Activated T-cell treated with anti-CD3 and anti-CD28 coated beads, Interleukin-2, amount 50 U/mL, for 48 hours (primary cell): Measurements from ENCODE around the gene RUBCNL.
"Not testable (repeated sequence)": the region's sequence is repeated elsewhere in the genome, so short reads cannot be mapped to it uniquely, and the experiment has no call there.

Experiments used
- DNase-seq, 2 experiments: peaks; one replicate each; pipeline ENCODE4 v3.0.0-alpha.2; 2020

RUBCNL gene

DNA sequence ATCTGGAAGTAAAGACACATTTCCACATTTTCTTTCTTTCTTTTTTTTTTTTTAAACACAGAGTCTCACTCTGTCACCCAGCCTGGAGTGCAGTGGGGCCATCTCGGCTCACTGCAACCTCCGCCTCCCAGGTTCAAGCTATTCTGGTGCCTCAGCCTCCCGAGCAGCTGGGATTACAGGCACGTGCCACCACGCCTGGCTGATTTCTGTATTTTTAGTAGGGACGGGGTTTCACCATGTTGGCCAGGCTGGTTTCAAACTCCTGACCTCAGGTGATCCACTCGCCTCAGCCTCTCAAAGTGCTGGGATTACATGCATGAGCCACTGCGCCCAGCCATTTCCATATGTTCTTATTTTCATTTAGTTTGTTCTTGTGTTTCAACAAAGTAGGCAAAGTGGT, 14.1 kb downstream of the RUBCNL start:
- DNase-seq: not testable (repeated sequence)

- DNase-seq: no peak
Observed at GRCh38 chr13:46372071-46372470, 15.0 kb downstream of the RUBCNL start.

- DNase-seq: no peak
Observed at GRCh38 chr13:46369506-46370277, 17.4 kb downstream of the RUBCNL start.

- DNase-seq: no peak
Observed at GRCh38 chr13:46367617-46368327, 19.3 kb downstream of the RUBCNL start.

DNA sequence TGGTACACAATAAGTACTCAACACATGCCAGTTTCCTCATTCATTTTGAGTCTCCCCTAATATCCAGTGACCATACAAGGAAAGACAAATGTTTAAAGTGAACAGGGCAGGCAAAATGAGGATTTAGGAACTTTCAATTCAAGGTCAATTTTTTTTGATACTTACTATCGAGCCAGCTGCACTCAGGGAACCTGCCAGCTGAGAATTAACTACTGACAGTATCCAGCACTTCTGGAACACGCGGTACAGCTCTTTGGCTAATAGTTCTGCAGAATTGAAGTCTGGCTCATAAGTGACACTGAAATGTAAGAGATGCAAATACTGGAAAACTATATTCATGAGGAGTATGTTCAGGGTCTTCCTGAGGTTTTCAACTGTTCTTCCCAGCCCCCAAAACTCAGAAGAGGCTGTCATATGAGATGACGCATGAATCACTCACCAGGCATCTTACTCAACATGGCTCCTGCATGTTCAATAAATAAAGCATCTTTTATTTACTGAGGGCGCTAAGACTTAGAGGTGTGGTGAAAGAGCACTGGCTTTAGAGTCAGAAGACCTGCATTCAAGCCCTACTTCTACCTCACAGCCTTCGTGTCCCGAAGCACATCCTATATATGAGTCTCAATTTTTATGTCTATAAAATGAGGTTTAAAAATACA, 25.6 kb downstream of the RUBCNL start:
- DNase-seq: no peak

GRCh38 chr13:46360604-46361003, 26.4 kb downstream of the RUBCNL start:
- DNase-seq: no peak

DNA sequence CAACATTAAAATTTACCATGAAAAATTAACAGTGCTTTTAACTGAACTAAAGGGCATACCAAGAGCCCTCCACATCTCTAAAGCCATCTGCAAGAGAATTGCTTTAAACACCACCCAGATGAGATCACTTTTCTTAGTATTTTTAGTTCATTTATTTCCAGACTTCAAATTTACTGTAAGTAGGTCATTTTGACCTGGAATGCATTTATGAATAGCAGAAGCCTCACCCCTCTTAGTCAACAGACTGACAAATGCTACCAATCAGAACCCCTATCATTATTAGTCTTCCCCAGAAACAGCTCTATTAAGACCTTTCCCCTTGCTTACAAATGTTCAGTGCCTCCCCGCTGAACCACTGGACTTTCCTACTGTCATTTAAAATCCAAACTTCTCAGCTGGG, 27.3 kb downstream of the RUBCNL start:
- DNase-seq: no peak

DNA sequence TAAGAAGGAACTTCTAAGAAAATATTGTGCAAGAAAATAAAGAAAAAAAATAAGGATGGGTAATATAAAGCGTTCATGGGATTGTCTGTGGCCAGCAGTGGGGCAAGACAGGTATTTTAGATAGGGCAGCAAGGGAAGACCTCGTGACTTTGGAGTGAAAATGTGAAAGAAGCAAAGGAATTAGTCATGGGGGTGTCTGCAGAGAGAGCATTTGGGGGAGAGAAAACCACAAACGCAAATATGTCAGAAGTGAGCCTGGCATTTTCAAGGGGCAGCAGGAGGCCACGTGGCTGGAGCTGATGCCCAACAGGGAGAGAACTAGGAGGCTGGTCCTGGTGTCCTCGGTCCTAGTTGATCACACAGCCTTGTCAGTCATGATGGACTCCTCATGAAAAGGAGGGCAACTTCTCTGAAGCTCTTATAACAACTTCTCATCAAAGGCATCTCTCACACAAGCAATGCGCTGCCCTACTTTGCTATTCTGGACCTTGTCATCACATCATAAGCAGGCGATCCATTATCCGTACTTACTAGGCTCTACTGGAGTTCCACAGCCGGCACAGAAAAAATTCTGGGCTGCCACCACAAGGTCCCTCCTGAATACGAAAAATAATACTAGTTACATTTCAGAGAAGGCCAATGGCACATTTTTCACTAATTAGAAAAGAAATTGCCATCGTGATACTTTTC, 31.0 kb downstream of the RUBCNL start:
- no peak for DNase-seq

DNA sequence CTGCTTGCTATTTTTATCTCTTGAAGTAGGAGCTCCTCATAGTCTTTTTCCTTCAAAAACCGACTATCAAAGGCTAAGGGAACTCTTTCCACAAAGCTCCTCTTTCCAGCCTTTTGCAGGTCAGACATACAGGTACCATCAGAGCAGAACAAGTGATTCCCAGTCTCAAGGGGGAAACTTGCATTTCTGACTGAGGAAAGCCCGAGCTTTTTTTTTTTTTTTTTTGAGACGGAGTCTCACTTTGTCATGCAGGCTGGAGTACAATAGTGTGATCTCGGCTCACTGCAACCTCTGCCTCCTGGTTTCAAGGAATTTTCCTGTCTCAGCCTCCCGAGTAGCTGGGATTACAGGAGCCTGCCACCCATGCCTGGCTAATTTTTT, 32.0 kb downstream of the RUBCNL start:
- DNase-seq: peak in 1 of 2 experiments; percentile 32

- DNase-seq: peak; percentile 44 to 47
Observed at GRCh38 chr13:46354156-46355087, 32.6 kb downstream of the RUBCNL start.

DNA sequence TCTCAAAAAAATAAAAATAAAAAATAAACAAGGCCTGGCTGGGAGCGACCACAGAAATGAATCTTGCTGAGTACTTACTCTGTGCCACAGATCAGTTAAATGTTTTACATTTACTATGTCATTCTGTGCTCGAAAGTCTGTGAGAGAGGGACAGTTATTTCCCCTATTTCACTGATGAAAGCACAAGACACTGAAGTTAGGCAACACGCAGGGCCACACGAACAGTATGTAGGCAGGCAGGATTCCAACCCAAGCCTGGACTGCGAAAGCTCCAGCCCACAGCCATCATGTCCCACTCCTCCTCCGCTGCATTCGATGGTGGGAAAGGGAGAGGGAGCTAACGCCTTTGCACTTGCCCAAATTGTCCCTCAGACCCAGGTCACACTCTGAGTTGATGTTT, 34.2 kb downstream of the RUBCNL start:
- no peak for DNase-seq

DNA sequence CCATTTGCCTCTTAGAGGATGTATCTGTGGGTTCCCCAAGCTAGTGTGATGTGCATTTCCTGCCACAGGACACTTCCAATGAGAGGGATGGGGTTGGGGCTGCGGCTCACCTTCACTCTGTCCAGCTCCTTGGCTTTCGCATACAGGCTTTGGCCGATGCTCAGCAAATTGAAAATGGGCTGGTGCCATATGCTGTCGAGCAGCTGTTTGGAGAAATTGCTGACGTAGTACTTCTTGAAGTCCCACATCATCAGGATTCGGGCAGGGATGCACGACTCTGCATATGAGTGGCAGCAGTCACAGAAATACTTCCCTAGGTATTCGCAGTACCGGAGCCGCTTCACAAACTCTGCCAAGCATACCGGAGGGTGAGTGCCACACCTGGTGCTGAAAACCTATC, 37.0 kb downstream of the RUBCNL start:
- no peak for DNase-seq

- no peak for DNase-seq
Observed at GRCh38 chr13:46348961-46349360, 38.1 kb downstream of the RUBCNL start.

- no peak for DNase-seq
Observed at GRCh38 chr13:46347277-46347676, 39.8 kb downstream of the RUBCNL start.

GRCh38 chr13:46345866-46346265, 41.2 kb downstream of the RUBCNL start:
- DNase-seq: no peak

DNA sequence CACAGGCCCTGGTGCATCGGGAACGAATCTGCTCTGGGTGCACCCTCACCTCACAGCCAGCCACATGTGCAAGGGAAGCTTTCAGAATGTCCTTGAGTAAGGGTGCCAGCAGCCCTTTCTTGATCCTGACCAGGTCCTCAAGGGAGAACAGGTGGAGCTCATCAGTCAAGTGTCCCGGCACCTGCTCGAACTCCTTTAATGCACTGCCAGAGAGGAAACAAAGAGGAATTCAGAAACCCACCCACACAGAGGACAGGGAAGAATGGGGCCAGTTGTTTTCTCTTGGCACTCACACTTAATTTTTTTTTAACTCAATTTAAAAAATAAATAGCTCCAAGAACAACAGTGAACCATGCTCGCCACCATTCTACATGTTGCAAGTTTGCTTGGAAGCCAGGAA, 41.7 kb downstream of the RUBCNL start:
- no peak for DNase-seq

- no peak for DNase-seq
Observed at GRCh38 chr13:46343279-46343994, 43.6 kb downstream of the RUBCNL start.

DNA sequence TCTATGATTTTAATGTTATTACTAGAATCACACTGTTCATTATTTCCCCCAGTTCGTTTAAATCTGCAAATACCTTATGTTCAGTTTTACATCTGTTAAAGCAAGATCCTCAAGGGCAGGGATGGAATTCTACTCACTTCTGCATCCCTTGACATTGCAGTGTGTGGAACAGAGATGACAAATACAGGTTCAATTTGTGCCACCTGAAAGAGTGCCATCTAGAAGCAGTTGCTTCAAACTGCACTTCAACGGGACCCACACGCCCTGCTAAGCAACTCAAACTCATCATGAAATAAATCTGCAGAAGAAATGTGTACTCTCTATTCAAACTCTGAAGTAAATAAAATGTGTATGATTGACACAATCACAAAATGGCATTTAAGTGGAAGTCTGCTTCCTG, 44.5 kb downstream of the RUBCNL start:
- DNase-seq: no peak

- peak in 1 of 2 experiments; percentile 44 for DNase-seq
Observed at GRCh38 chr13:46341112-46341711, 45.8 kb downstream of the RUBCNL start.

GRCh38 chr13:46340631-46341111, 46.4 kb downstream of the RUBCNL start:
- DNase-seq: peak; percentile 51 to 57

DNA sequence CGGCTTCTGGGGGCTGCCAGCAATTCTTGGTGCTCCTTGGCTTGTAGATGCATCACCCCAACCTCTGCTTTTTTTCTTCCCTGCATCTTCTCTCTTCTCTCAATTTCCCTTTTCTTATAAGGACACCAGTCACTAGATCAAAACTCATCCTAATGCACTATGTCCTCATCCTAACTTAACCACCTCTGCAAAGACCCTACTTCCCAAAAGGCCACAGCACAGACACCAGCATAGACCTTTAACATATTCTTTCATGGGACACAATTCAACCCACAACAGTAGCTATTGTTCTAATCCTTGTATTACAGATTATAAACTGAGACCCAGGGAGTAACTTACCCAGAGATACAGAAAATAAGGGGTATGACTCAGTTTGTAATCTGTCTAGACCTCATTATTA, 47.0 kb downstream of the RUBCNL start:
- DNase-seq: no peak
